GM12878 (cell line): ENCODE results near the gene TTLL12. TPM values are rescaled to one million over a fixed set of nuclear protein-coding genes. Genes with fewer than 3 reads are reported as not detected.

ENCODE experiments used
- ATAC-seq: fragments of 200-7000 bp; cut with Tn5 transposase; 3 replicates; pipeline ENCODE4 v1.9.1; 2020; ENCODE audit warnings: mild to moderate bottlenecking, moderate library complexity
- BruUV-seq: library from RNA; stranded (reverse); fragments of 400-500 nt; replicated peaks from 2 replicates; lab custom pipeline; 2021; lab: Mats Ljungman, UMichigan
- CTCF ChIA-PET: fragments of 300-600 bp; sonication (Branson Sonifier 250); formaldehyde crosslinking; extraction: SDS; loops from one replicate; lab custom pipeline; 2021; ENCODE audit warnings: inconsistent platforms; lab: Yijun Ruan, JAX
- POLR2A ChIA-PET: fragments of 350-600 bp; formaldehyde crosslinking; extraction: SDS; loops from one replicate; lab custom pipeline; 2021; ENCODE audit warnings: inconsistent platforms; lab: Charles Lee
- RAD21 ChIA-PET: fragments of 300-600 bp; sonication (Branson Sonifier 250); formaldehyde crosslinking; loops from one replicate; lab custom pipeline; 2023; ENCODE audit warnings: antibody characterized with exemption; ENCODE audit not compliant: unreplicated experiment; lab: Charles Lee
- SMC1A ChIA-PET: fragments of 300-600 bp; sonication (Branson Sonifier 250); formaldehyde crosslinking; loops from one replicate; lab custom pipeline; 2023; ENCODE audit not compliant: unreplicated experiment, uncharacterized antibody; lab: Charles Lee
- DNase-seq: peaks from one replicate; pipeline ENCODE4 v3.0.0-alpha.2; 2011; ENCODE audit warnings: low read depth, low spot score
- FAIRE-seq: peaks from 3 replicates; lab custom pipeline; 2011; peaks lifted over from hg19 to GRCh38; lab: Jason Lieb, UNC
- H2AFZ ChIP-seq: 2 replicates; pipeline ENCODE4 v1.6.0; 2011; ENCODE audit warnings: low read depth, low read length, control low read depth; ENCODE audit not compliant: control insufficient read depth
- H3K27ac ChIP-seq: 2 replicates; pipeline ENCODE4 v1.5.1; 2011; ENCODE audit warnings: control low read depth; ENCODE audit not compliant: control insufficient read depth, insufficient read depth
- H3K27me3 ChIP-seq, 2 experiments: replicated peaks in 1 of 2; 2 replicates each; pipeline versions ENCODE4 v1.6.0 to v1.6.1; 2011; ENCODE audit warnings: low read length in 1 of 2; ENCODE audit not compliant: control insufficient read depth in 2 of 2, insufficient read depth in 2 of 2
- H3K36me3 ChIP-seq, 2 experiments: 2 replicates each; pipeline ENCODE4 v1.5.1; 2011; ENCODE audit warnings: low read length in 1 of 2; ENCODE audit not compliant: control insufficient read depth in 2 of 2, insufficient read depth in 2 of 2
- H3K4me1 ChIP-seq: 2 replicates; pipeline ENCODE4 v1.6.1; 2011; ENCODE audit warnings: mild to moderate bottlenecking, low read length, moderate library complexity, mixed read lengths; ENCODE audit not compliant: control insufficient read depth, insufficient read depth
- H3K4me2 ChIP-seq: 2 replicates; pipeline ENCODE4 v1.6.0; 2011; ENCODE audit warnings: control low read depth; ENCODE audit not compliant: control insufficient read depth, insufficient read depth
- H3K4me3 ChIP-seq: fragments of 200-600 bp; sonication (generic); 2 replicates; pipeline ENCODE4 v1.5.1; 2016
- H3K79me2 ChIP-seq: 2 replicates; pipeline ENCODE4 v1.6.0; 2011; ENCODE audit warnings: low read length; ENCODE audit not compliant: control insufficient read depth, insufficient read depth
- H3K9ac ChIP-seq: 2 replicates; pipeline ENCODE4 v1.8.0; 2011; ENCODE audit warnings: low read length, control low read depth, mixed read lengths; ENCODE audit not compliant: control insufficient read depth, insufficient read depth
- H3K9me3 ChIP-seq: replicated peaks from 3 replicates; pipeline ENCODE4 v1.5.1; 2011; ENCODE audit warnings: mild to moderate bottlenecking, low read length; ENCODE audit not compliant: control insufficient read depth, insufficient read depth
- H4K20me1 ChIP-seq: 2 replicates; pipeline ENCODE4 v1.6.0; 2011; ENCODE audit not compliant: control insufficient read depth, insufficient read depth
- DPF2 ChIP-seq: fragments of 450-650 bp; IDR thresholded peaks from 2 replicates; pipeline ENCODE4 v1.6.1; 2017; ENCODE audit warnings: mild to moderate bottlenecking
- E2F4 ChIP-seq: IDR thresholded peaks from 2 replicates; pipeline ENCODE4 v1.6.1; 2012; ENCODE audit warnings: low read depth, low read length, improper control_type of control experiment
- KLF5 ChIP-seq: fragments of 450-650 bp; IDR thresholded peaks from 2 replicates; pipeline ENCODE4 v1.6.1; 2014; ENCODE audit warnings: mild to moderate bottlenecking; ENCODE audit not compliant: partially characterized antibody
- NRF1 ChIP-seq: conservative IDR thresholded peaks from 2 replicates; pipeline ENCODE4 v1.6.1; 2011; ENCODE audit warnings: mild to moderate bottlenecking, low read depth, low read length, improper control_type of control experiment
- RBBP5 ChIP-seq: fragments of 200-600 bp; sonication (generic); conservative IDR thresholded peaks from 2 replicates; pipeline ENCODE4 v1.6.1; 2016
- SIX5 ChIP-seq: IDR thresholded peaks from 2 replicates; pipeline ENCODE4 v1.6.1; 2011; ENCODE audit warnings: mild to moderate bottlenecking, low read depth, low read length, moderate library complexity; ENCODE audit not compliant: severe bottlenecking
- SMC3 ChIP-seq: IDR thresholded peaks from 2 replicates; pipeline ENCODE4 v1.6.1; 2011; ENCODE audit warnings: low read length, improper control_type of control experiment, borderline replicate concordance
- STAT3 ChIP-seq: IDR thresholded peaks from 2 replicates; pipeline ENCODE4 v1.6.1; 2011; ENCODE audit warnings: low read depth, low read length, improper control_type of control experiment
- USF1 ChIP-seq: IDR thresholded peaks from 2 replicates; pipeline ENCODE4 v1.6.1; 2011; ENCODE audit warnings: borderline replicate concordance, low read depth, mild to moderate bottlenecking, moderate library complexity, mixed read lengths, low read length; ENCODE audit not compliant: insufficient read depth; ENCODE audit errors: extremely low read length
- ZSCAN29 ChIP-seq: fragments of 450-650 bp; IDR thresholded peaks from 2 replicates; pipeline ENCODE4 v1.6.1; 2017; ENCODE audit warnings: mild to moderate bottlenecking, moderate library complexity
- WGBS: methylation state at CpG from one replicate; pipeline ENCODE4 v1.1.6; 2016; ENCODE audit warnings: low lambda C conversion rate; ENCODE audit not compliant: insufficient replicate concordance, insufficient coverage; ENCODE audit errors: missing lambda C conversion rate; 5-methylcytosine and 5-hydroxymethylcytosine counted together
- in situ Hi-C: fragments of 300-500 bp; cut with MboI; formaldehyde crosslinking; loops from 9 replicates; pipeline ENCODE4 v1.14.3; 2018; ENCODE audit warnings: mixed read lengths
- intact Hi-C: fragments of 100-400 bp; cut with micrococcal nuclease; formaldehyde crosslinking; loops from one replicate; pipeline ENCODE4 v1.14.2; 2022; ENCODE audit not compliant: unreplicated experiment
- polyA plus RNA-seq, 11 experiments: library from polyadenylated mRNA; depleted of rRNA in 4 of 11; unstranded in 6 of 11; stranded (reverse) in 5 of 11; fragments of >200 nt; fragmentation: Nextera tagmentation in 4 of 11; fragmentation: Illumina TruSeq in 1 of 11; extraction: Ambion mirVana in 4 of 11; extraction: Trizol in 1 of 11; gene quantifications; 1 replicate in 1 of 11; 2 replicates in 10 of 11; pipeline versions ENCODE4 v1.2.1 to v1.2.3, GENCODE V29; 2011 to 2016; ENCODE audit warnings: inconsistent platforms in 2 of 11, missing spikeins in 2 of 11, low read depth in 1 of 11
- total RNA-seq, 4 experiments: library from RNA; depleted of rRNA in 3 of 4; stranded (reverse); fragments of >200 nt in 3 of 4; fragmentation: Illumina TruSeq in 1 of 4; extraction: Trizol in 1 of 4; gene quantifications; 2 replicates each; pipeline versions ENCODE4 v1.2.1 to v1.2.3, GENCODE V29; 2013 to 2021

Gene TTLL12
- total and polyA plus RNA-seq, 10 of the 15 experiments (the other 5 are each of a cell fraction or from before 2014, with no cell fraction given) = 1.00 to 89.8 (median 38.5) TPM

GRCh38 chr22:43209971-43210370 lies 23.0 kb upstream of the TTLL12 start:
- WGBS = 60% methylated on average over 22 of the region's 22 CpGs
- Histone ChIP-seq H3K9ac (no peak overlapping the region), H3K27me3 (no peaks in the 10 kb centered on the region; a peak in 1 of 4 replicates), H3K4me3 (no peak overlapping the region), H3K27ac (no peak overlapping the region), H3K4me1 (no peaks in the 10 kb centered on the region), H3K4me2 (no peak overlapping the region), H3K36me3 (no peaks in the 10 kb centered on the region), H3K79me2 (no peaks in the 10 kb centered on the region), H2AFZ (no peak overlapping the region), H3K9me3 (no peaks in the 10 kb centered on the region), H4K20me1 (no peaks in the 10 kb centered on the region)
- FAIRE-seq (no peak), ATAC-seq (no peak), DNase-seq (no peak)
- TF ChIP-seq SMC3 (no peak), SIX5 (no peak), STAT3 (no peak), E2F4 (no peak), RBBP5 (no peak), USF1 (no peak), ZSCAN29 (no peak), DPF2 (no peak), NRF1 (no peak), KLF5 (no peak)
- ChIA-PET POLR2A (no interaction called here), SMC1A (no interaction called here), CTCF (no interaction called here), RAD21 (no interaction called here)
- intact Hi-C loops (no loop called here), in situ Hi-C loops (no loop called here)
- BruUV-seq = no TSS peak
